Thyroid gland (tissue), 4 donors: ENCODE data around the gene ATP5F1D. TPM values are rescaled to one million over a fixed set of nuclear protein-coding genes. Genes with fewer than 3 reads are reported as not detected.

Source experiments
- DNase-seq, 2 donors: peaks; one replicate each; pipeline ENCODE4 v3.0.0-alpha.2; 2019
- H3K27ac ChIP-seq, 3 donors: fragments of 200-600 bp; sonication (generic); 1 replicate in 2 of 3; 2 replicates in 1 of 3; pipeline ENCODE4 v1.5.1; 2016 to 2019; ENCODE audit warnings: mild to moderate bottlenecking in 1 of 3, moderate library complexity in 1 of 3
- H3K27me3 ChIP-seq: fragments of 200-600 bp; sonication (generic); one replicate; pipeline ENCODE4 v1.5.1; 2019
- H3K36me3 ChIP-seq, 2 donors: fragments of 200-600 bp; sonication (generic); one replicate each; pipeline ENCODE4 v1.5.1; 2016 to 2019
- H3K4me1 ChIP-seq, 2 donors: fragments of 200-600 bp; sonication (generic); one replicate each; pipeline ENCODE4 v1.5.1; 2017 to 2019
- H3K4me3 ChIP-seq, 3 donors: fragments of 200-600 bp; sonication (generic); replicated peaks in 1 of 3; 1 replicate in 2 of 3; 2 replicates in 1 of 3; pipeline ENCODE4 v1.5.1; 2016; ENCODE audit warnings: mild to moderate bottlenecking in 1 of 3
- H3K9me3 ChIP-seq: fragments of 200-600 bp; sonication (generic); one replicate; pipeline ENCODE4 v1.5.1; 2017
- POLR2A ChIP-seq, 2 donors: fragments of 450-650 bp; IDR thresholded peaks; one replicate each; pipeline ENCODE4 v1.6.1; 2017; ENCODE audit warnings: antibody characterized with exemption in 2 of 2, mild to moderate bottlenecking in 2 of 2, moderate library complexity in 1 of 2
- WGBS, 2 donors: methylation state at CpG; one replicate each; pipeline ENCODE4 v1.1.5; 2017; 5-methylcytosine and 5-hydroxymethylcytosine counted together
- intact Hi-C: fragments of 100-400 bp; cut with DNase I; formaldehyde crosslinking; loops from one replicate; pipeline ENCODE4 v1.15.1; 2023
- total RNA-seq, 4 donors: library from RNA; depleted of rRNA; stranded (reverse); fragments of >200 nt; gene quantifications; one replicate each; pipeline ENCODE4 v1.2.3, GENCODE V29; 2016
- TF ChIP-seq, protein P1 (sequence below), 6 experiments: fragments of 200-600 bp in 3 of 6; fragments of 450-650 bp in 3 of 6; sonication (generic) in 3 of 6; IDR thresholded peaks; one replicate each; pipeline ENCODE4 v1.5.1; 2016 to 2019; ENCODE audit warnings: antibody characterized with exemption in 6 of 6, mild to moderate bottlenecking in 2 of 6, inconsistent platforms in 1 of 6, moderate library complexity in 1 of 6

The ATP5F1D gene
- total RNA-seq, 4 donors from 2014 or later = 39.2 to 182 (median 83.0) TPM

DNA sequence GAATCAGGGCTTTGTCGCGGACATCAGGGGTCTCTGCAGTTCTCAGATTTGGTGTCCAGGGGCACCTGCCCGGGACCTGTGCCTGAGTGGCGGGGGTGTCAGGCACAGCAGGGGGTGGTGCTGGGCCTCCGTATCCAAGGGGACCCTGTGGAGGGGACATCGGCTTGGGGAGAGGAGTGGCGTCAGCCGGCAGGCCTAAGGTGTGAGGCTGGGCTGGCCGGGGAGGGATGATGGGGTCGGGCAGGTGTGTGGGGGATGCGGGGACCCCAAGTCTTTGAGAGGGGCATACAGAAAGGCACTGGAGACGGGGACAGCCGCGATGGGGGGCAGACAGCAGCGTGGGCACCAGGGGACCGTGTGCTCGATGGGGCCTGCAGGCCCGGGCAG, 46.7 kb downstream of the ATP5F1D start:
- DNase-seq = no peak
- H3K4me1 ChIP-seq = no peaks in the 10 kb centered on the region
- no peak overlapping the region for H3K27ac ChIP-seq
- WGBS, 2 donors = 90 to 91% methylated on average over 15 to 16 of the region's 18 CpGs
- no peaks in the 10 kb centered on the region for H3K36me3 ChIP-seq
- TF ChIP-seq, protein P1, sequence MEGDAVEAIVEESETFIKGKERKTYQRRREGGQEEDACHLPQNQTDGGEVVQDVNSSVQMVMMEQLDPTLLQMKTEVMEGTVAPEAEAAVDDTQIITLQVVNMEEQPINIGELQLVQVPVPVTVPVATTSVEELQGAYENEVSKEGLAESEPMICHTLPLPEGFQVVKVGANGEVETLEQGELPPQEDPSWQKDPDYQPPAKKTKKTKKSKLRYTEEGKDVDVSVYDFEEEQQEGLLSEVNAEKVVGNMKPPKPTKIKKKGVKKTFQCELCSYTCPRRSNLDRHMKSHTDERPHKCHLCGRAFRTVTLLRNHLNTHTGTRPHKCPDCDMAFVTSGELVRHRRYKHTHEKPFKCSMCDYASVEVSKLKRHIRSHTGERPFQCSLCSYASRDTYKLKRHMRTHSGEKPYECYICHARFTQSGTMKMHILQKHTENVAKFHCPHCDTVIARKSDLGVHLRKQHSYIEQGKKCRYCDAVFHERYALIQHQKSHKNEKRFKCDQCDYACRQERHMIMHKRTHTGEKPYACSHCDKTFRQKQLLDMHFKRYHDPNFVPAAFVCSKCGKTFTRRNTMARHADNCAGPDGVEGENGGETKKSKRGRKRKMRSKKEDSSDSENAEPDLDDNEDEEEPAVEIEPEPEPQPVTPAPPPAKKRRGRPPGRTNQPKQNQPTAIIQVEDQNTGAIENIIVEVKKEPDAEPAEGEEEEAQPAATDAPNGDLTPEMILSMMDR (IDR thresholded peaks at IDR 0.05) = no peak
- no peak for TF ChIP-seq POLR2A (IDR thresholded peaks at IDR 0.05)
- H3K9me3 ChIP-seq = no peaks in the 10 kb centered on the region
- no peak overlapping the region for H3K4me3 ChIP-seq
- intact Hi-C loops = loop anchor here (10.0 kb wide), 1 partner anchor 237 kb away; the partner anchor contains the start of gene PLK5
- no peaks in the 10 kb centered on the region for H3K27me3 ChIP-seq

DNA sequence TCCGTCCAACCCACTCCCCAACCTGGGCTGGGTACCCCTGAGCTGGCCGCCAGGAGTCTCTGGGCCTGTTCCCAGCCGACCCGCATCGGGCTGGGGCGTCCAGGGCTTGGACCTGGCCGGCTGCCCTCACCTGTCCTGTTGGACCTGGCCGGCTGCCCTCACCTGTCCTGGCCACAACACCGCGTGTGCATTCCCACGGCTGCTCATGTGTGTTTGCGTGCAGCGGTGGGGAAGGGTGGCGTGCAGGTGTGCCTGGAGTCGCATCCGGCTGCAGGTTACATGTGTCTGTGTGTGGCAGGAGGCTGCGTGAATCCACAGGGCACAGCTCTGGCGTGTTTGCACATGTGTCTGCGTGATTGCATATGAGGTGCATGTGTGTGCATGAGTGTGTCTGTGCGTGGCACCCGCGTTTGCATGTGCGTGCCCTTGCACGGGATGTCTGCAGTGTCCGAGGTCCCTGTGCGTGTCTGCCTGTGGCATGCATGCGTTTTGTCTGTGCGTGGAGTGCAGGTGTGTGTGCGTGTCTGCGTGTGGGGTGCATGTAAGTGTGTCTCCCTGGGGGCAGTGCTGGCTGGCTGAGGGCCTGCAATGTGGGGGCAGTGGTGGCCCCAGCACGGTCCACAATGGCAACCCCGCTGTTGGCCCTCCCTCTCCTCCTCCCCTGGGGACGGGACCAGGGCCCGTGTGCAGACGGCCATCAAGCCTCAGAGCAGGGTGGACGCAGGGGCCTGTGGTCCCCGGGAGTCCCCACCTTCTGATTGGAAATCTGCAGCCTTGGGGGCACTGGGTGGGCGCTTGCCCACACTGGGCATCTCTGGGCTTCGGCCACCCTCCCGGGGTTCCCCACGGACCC, 47.5 kb downstream of the ATP5F1D start:
- 88 to 96% methylated on average over 14 of the region's 41 CpGs for WGBS, 2 donors
- Histone ChIP-seq H3K27me3 (no peaks in the 10 kb centered on the region), H3K36me3 (no peaks in the 10 kb centered on the region), H3K9me3 (no peaks in the 10 kb centered on the region), H3K27ac (no peak overlapping the region), H3K4me1 (no peaks in the 10 kb centered on the region), H3K4me3 (no peak overlapping the region)
- no peak for TF ChIP-seq POLR2A (IDR thresholded peaks at IDR 0.05)
- TF ChIP-seq, protein P1 (IDR thresholded peaks at IDR 0.05) = no peak
- DNase-seq = no peak
- intact Hi-C loops = loop anchor here (10.0 kb wide), 1 partner anchor 236 kb away; the partner anchor contains the start of gene PLK5

DNA sequence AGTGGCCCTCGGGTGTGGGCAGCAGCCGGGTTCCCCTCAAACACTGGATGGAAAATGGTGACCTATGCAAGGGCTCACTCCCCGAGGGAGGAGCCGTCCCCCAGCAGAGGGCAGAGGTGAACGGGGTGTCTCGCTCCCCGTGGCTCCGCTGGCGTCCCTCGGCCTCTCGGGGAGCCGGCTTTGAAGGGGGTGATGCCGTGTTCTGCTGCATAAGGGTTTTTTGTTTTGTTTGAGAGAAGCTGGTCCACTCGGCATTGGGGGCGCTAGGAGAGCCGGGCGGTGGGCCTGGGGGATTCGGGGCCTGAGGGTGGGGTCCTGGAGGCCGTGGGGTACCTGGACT, 48.1 kb downstream of the ATP5F1D start:
- WGBS, 2 donors = 78 to 87% methylated on average over 11 of the region's 19 CpGs

DNA sequence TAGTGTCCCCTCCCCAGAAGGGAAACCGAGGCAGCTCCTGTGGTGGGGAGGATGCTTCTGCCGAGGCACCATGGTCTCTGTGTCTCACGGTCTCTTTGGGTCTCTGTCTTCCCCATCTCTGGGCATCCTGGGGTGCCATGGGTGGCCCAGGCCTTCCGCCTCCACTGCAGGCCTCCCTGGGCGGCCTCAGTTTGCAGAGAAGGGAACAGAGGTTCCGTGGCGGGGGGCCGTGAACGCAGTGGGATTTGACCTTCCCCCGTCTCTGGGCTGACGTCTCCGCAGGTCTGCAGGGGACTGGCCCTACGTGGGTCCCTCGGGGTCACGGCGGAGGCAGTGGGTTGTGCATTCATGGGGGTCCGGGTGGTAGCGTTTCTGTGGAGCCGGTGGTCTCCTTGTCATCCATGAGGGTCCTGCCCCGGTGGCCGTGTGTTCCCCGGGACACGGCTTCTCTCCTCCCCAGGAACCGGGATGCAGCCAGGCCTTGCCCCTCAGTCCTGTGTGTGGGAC, 48.7 kb downstream of the ATP5F1D start:
- no peaks in the 10 kb centered on the region for H3K36me3 ChIP-seq
- peaks cover under 1% of the 10 kb centered on the region for H3K27me3 ChIP-seq
- no peak overlapping the region for H3K4me3 ChIP-seq
- DNase-seq = no peak
- WGBS, 2 donors = 72 to 86% methylated on average over 2 to 13 of the region's 24 CpGs
- peaks cover 0 to under 1% of the 10 kb centered on the region in 2 donors for H3K4me1 ChIP-seq
- H3K9me3 ChIP-seq = no peaks in the 10 kb centered on the region
- intact Hi-C loops = no loop called here
- no peak overlapping the region for H3K27ac ChIP-seq
- TF ChIP-seq, protein P1 (IDR thresholded peaks at IDR 0.05) = no peak
- no peak for TF ChIP-seq POLR2A (IDR thresholded peaks at IDR 0.05)

More for the DNA sequence above, 48.1 kb downstream of the ATP5F1D start:
- H3K9me3 ChIP-seq = no peaks in the 10 kb centered on the region
- no peaks in the 10 kb centered on the region for H3K36me3 ChIP-seq
- intact Hi-C loops = loop anchor here (10.0 kb wide), 1 partner anchor 235 kb away; the partner anchor contains the start of gene PLK5
- H3K27ac ChIP-seq = no peak overlapping the region
- no peak for DNase-seq
- H3K27me3 ChIP-seq = no peaks in the 10 kb centered on the region
- H3K4me1 ChIP-seq = no peaks in the 10 kb centered on the region
- no peak overlapping the region for H3K4me3 ChIP-seq
- no peak for TF ChIP-seq POLR2A (IDR thresholded peaks at IDR 0.05)
- TF ChIP-seq, protein P1 (IDR thresholded peaks at IDR 0.05) = no peak
